HG03460 (cell line): Measurements from ENCODE around the gene CKMT2.

Experiments used
- ATAC-seq: cut with Tn5 transposase; IDR thresholded peaks from one replicate; pipeline ENCODE4 v1.9.1; 2021; ENCODE audit not compliant: unreplicated experiment

CKMT2 gene

DNA sequence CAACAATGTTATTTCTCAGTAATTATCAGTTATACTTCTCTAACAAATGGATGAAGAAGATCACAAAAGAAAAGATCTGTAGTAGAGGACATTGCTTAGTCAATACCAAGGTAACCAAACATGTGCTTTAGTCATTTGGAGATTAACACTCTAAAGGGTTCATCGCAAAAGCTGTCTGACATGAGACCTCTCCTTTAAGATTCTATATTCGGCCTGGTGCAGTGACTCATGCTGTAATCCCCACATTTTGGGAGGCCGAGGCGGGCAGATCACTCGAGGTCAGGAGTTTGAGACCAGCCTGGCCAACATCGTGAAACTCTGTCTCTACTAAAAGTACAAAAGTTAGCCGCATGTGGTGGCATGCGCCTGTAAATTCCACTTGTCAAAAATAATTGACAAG lies 18.3 kb upstream of the CKMT2 start:
- no peak for ATAC-seq

DNA sequence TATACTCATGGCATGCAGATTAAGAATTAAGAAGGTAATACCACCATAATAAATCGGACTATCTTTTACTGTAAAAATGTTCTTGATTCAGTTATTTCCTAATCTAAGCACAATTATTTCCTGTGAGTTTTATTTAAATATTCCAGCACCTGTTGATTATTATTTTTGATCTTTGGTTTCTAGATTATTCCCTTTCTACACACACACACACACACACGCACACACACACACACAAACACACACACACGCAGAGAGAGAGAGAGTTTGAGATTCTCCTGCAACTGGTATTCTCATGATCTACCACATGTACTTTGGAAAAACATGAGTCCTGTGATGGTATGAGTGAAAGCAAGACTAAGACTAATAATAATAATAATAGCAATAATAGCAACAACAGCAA lies 17.0 kb upstream of the CKMT2 start:
- ATAC-seq = no peak

DNA sequence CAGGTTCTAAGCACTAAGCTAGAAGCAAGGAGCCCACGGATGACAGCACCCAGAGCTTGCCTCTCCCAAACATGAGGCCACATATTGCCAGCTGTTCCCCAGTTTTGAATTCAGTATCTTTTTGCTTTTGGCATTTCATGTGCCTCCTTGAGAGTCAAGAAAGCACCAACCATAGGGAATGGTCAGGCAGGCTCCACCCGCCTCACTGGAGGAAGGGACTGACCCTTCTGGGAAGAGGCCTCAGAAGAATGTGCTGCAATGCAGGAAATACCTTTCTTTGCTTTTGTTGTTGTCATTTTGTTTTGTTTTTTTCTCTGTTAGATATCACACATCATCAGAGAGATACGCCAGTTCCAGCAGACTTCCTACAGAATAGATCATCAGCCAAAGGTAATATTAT lies 13.7 kb upstream of the CKMT2 start:
- no peak for ATAC-seq

DNA sequence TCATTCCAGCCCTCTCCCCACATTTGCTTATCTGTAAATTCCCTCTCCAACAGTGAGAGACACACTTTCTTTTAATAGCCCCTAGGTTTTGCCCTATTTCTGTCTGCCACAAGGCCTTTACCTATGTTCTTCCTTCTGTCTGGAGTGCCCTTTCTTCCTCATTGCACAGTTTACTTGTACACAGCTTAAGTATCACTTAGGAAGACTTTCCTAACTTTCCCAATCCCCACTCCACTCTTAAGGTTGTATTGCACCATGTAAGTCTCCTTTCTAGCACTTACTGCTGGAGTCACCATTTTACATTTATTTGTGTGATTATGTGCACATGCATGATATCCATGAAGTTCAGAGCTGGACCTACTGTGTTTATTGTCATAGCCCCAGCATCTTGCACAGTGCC lies 10.8 kb upstream of the CKMT2 start:
- no peak for ATAC-seq

DNA sequence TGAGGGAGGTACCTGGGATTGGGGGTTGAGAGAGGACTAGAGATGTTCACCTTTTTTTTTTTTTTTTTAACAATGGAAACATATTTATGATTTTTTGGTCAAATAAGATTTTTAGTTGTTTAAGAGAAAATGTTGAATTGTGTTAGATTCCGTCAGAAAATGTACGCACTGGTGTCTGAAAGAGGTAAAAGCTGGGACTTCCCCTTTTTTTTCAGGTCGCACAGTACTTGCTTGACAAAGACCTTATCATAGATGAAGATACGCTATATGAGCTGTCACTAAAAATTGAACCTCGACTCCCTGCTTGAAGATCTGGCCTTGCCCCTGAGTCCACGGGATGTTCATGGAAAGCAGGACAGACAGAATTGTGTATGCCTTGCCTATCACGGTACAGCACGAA lies 7.7 kb upstream of the CKMT2 start:
- no peak for ATAC-seq

DNA sequence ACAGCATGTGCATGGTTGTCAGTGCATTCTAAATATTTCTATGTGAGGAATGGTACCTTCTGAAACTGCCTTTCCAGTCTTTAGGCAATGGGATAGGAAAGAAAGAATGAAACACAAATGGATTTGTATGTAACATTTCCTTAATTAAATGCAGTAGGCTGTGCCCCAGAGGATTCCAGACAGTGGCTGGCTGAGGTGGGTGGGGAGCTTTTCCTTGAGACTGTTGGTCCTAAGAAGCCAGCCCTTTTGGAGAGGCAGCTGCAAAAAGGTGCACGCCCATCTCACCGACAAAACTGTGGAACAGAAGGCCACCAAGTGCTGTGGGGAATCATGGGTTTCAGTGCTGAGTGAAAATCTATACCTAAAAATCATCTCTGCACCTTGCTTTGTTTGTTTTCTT lies 6.8 kb upstream of the CKMT2 start:
- no peak for ATAC-seq

DNA sequence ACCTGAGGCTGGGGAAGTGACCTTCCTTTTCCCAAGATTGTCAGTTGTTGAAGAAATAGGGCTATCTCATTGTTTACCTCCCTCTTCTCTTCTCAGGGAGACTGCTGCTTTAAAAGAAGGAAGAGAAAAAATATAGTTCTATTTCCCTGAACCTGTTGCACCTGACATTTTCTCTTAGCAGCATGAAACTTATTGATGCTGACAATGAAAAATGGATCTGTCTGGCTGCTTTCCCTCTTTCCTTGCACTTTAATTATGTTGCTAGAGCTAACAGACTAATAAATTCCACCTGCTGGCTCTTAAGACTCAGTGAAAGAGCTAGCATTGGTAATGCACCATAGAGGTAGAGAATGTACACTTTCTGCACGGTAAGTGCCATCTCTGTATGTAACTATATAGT lies 6.2 kb upstream of the CKMT2 start:
- ATAC-seq = no peak

DNA sequence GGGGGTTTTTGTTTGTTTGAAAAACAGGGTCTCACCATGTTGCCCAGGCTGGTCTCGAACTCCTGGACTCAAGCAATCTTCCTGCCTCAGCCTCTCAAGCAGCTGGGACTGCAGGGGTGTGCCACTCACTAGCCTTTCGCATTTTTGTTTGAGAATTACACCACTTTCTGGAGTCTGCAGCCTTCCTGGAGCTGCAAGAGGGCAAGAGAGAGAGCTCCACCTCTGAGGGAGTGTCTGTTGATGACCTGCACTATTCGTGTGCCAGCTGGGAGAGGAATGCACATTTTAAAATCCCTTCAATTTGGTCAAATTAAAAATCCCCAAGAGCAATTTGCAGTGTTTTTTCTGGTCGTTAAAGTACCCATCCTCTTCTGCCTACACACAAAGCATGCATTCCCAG lies 5.0 kb upstream of the CKMT2 start:
- ATAC-seq = no peak

DNA sequence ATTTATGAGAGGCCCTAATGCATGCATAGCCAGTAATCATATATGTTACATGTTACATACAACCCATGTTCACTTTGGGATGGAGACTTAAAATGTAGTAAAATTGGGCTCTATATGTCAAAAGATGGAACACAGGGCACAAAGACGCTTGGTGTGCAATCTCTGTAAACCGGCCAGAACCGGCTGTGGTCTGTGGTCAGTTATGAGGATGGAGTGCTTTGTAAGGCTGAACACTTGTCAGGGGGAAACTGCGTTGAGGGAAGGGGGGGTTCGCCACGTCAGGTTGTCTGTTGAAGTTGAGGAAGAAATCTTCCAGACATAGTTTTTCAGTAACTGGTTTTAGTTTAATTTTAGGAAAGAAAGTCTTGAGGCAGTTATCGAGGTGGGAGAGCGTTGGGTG lies 2.7 kb upstream of the CKMT2 start:
- no peak for ATAC-seq

DNA sequence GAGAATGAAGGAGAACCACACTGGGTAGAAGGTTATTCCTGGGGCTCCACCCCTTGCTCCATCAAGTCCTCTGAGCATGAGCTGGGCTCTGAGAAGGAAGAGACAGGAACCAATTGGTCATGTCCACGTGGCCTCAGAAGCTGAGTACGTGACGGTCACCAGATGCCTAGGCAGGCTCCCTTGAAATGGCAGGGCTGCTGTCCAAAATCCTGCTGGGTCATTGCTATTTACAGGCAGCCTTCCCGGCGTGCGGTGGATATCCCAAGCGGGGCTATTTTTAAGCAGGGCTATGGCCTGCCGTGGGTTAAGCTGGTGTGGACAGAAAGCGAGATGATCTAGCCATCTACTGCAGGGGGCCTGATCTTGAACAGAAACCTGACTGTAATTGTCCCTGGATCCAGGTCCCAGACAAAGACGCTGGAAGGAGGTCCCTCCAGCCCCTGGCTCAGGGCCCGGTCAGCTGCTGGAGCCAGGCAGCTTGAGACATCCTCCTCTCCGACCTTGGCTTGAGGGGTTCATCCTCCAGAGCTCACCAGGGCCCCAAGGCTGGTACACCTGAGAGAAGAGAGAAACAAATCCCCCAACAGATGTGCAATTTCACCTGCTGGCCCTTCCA lies 550 bp upstream of the CKMT2 start:
- no peak for ATAC-seq

DNA sequence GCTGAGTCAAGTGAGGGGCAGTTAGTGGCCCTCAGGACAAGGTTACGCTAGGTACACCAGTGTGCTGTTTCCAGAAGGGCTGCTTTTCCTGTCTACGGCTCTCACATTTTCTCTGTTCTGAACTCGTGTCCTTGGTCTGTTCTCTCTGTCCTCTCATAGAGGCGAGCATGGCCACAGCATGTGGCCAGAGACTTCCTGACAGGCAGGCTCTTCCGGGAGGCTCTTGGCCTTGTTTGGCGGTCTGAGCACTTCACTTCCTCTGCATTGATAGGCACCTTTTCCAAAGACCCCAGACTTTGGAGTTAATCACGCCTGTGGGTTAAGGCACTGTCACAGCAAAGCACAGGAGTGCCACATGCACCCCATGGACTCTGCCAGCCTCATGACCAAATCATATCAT lies 1.2 kb downstream of the CKMT2 start:
- ATAC-seq = no peak

DNA sequence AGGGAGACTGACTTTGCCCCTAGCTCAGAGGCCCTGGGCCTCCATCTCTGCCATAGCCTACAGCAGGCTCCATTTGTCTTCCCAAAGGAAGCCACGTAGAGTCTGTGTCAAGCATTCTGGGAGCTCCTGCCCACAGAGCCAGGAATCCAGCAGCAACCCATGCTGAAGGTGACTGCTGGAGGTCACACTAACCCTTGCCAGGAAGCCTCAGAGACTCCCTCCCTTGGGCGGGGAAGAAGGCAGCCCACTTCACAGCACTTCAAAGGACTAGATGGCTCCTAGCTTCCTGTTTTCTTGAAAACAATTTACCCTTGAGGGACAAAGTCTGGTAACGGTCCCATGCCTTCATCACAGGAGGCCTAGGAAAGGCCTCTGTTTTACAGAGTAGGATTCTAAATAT lies 1.7 kb downstream of the CKMT2 start:
- ATAC-seq = no peak

DNA sequence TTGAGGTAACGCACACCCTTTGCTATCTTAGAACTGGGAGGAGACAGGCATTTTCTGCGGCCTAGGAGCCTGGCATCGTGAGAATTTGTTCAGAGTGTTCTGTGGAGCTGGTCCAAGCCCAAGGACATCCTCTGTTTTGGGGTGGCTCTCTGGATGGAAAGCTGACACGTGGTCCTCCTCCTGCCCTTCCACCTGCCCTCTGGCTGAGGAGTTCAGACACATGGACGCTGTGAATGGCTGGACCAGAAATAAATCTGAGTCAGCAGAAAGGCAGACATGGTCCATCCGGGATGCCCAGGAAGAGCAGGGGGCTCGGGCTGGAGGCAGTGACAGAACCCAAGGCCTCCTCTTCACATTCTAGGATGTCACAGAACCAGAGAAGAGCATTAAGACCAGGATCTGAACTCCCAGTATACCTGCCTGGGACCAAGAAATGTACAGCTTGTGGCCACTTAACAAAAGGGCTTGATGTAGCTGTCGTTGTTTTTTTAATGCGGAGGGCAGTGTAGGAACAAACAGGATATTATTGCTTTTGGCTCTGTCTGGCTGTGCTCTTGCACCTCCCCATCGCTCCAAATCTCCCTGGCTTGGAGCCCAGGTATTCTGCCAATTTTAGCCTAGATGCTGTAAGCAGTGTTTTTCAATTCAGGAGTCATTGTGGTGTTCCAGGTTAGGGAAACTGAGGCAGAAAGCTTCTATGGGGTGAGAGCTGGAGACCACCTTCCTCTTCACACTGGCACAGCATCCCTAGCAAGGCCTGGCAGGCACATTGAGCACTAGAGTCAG lies 2.4 kb downstream of the CKMT2 start:
- no peak for ATAC-seq

DNA sequence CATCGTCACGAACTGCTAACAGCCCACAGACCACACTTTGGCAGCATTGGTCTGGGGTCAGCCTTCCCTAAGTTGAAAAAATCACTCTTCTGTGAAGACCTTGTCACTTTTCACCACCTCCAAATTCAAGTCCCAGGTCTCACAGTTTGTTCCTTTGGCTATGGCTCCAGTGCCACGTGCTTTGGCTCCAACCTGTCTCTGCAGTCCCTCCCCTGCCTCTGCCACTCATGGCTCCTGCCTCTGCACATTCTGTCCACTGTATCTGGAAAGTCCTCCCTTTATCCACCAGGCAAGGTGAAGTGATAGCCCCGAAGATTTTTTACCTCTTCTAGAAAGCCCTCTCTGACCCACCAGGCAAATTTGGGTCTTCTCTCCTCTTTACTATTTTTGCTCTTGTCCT lies 5.3 kb downstream of the CKMT2 start:
- ATAC-seq = no peak

DNA sequence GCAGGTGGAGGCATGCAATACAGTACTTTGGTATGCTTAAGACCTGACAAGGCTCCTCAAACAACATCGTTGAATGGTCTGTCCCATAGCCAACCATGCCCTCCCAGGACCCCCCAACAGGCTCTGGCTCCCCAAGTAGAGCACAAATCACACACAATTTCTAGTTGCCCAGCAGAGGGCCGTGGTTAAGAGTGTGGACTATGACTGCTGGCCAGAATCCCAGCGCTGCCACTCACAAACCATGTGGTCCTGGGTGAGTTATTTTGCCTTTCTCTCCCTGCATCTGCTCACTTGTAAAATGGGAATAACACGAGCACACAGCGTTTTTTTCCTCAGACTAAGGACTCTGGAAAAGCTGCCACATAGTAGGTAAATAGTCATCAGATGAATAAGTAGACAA lies 6.5 kb downstream of the CKMT2 start:
- no peak for ATAC-seq

DNA sequence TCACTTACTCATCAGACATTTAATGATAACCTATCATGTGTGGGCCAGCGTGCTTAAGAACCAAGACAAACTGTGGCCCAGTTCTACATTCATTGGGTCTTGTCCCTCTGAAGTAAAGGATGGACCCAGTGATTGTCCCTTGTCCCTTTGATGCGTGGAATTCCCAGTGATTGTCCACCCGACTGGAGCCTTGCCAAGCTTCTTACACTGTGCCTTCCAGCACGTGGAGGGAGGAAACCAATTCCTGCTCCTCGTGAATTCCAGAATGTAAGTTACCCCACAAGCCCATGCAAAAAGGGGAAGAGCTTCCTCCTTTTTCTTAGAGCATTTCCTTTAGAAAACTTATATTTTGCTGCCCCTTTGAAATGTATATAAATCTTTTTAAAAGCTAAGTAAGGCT lies 7.9 kb downstream of the CKMT2 start:
- ATAC-seq = no peak

DNA sequence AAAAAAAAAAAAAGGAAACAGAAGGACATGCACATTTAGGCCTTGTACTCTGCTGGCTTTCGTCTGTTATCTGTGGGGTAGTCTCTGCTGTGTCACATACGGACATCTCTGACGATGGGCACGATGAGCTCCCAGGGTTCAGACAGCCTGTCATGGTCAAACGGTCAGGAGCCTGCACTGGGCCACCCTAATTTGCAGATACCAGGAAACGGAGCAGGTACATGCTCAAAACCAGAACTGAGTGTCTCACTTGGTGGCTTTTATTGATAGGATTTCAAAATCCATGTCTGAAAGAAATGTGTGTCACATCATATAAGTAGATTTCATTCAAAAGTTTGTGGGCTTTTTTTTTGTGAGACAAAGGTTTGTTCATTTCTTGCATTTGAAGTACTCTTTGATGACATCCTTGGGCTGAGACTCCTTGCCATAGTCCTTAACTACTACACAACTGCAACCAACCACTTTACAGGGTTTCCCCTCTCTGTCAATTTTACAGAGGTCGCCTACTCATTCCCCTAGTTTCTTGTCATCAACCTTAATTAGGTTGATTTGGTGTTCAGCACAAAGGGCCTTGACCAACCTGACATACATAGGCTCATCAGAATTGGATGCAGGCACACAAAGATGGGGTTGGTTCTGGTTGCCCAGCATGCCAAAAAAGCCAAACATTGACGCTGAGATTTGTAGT lies 9.0 kb downstream of the CKMT2 start:
- ATAC-seq = no peak

DNA sequence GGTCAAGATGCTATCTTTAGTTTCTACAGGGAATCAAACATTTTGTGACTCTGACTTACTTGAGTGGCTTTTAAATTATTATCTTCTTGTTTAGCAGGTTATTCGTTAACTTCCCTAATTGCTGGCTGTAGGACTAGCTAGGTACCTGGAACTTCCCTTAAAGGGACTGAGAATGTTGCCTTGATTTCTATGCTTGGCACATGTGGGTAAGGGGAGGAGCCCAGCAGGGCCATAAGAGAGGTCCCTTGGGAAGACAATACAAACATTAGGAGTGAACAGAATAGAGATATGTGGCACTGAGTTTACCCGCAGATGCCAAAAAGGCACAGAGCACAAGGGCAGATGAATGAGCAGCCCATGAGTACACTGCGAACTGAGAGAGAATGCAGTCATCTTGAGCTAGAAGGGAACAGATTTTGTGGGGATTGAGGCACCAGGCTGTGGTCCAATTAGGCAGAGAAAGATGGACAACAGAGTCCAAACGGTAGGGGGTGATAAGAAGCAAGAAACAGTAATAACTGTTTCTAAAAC lies 9.8 kb downstream of the CKMT2 start:
- ATAC-seq = no peak

DNA sequence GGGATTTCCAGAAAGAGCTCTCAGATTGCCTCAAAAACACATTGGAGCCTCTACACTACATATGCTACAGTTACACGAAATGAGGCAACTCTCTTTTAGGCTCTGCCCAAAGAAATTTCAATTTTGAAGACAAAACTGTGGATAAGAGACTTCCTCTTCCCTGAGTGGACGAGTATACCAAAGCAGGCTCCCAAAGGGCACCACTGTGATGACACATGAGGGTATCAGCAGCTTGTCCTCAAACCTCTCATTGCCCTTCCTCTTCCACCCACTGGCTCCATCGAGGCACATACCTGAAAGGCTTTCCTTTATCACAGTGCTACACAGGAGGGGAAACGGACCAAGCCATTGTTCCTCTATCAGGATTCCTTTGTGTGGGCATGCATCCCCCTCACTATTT lies 11.3 kb downstream of the CKMT2 start:
- no peak for ATAC-seq

DNA sequence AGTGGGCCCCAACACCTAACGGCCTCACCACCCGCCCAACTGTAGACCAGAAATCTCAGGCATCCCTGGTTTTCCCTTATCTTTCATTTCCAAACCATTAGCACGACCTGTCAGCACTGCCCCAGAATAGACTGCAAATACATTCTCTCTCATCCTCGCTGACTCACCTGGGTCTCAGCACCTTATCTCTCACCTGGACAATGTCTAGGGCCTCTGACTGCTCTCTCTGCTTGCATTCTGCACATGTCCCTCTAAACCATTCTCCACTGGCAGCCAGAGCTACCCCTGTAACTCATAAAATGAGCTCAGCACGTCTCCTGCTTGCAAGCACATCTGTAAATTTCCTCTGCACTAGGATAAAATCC lies 12.7 kb downstream of the CKMT2 start:
- no peak for ATAC-seq

DNA sequence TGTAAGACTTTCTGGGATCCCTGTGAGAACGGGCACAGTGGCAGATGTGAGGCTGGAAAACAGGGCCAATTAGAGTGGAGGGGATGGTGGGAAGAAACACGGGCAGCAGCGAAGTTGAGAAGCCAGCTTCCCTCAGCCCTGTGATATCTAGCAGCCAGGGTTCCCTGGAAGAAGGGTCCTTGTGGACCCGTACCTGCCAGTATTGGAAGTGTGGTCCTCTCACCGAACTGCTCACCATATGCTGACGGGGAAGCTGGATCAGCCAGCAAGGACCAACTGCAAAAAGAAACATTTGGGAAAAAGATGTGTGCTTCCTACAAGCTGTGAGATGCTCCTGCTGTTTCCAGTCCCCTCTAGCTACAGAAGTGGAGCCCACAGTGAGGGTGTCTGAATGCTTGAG lies 13.6 kb downstream of the CKMT2 start:
- no peak for ATAC-seq

DNA sequence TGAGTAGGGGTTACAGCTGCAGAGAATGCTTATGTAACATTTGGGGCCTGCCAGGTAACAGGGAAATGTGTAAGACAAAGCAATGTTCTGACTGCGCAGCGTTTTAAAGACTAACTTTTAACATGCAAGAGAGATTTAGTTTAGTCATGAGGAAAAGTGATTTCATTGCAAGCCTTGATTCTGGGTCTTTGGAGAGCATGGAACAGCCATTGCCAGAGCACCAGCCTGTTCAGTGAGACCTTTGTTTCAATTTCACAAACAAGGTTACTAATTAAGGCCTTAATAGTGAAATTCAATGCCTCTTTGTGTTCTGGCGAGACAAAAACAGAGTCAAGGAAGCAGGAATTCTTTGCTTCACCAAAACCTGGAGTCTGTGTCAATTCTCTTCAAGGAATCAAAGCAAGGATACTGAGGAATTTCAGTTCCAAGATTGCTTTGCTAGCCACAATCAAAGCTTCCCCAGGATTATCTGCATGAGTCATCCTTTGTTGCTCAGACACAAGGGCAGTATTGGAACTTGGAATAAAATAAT lies 14.4 kb downstream of the CKMT2 start:
- no peak for ATAC-seq
